ENCODE results near the gene MCF2. TPM values are rescaled to one million over a fixed set of nuclear protein-coding genes. Genes with fewer than 3 reads are reported as not detected.

The MCF2 gene
- total and polyA plus RNA-seq, 2 of the 8 experiments (the other 6 are each of a cell fraction or from before 2014, with no cell fraction given) = 0.30 to 0.71 TPM

GRCh38 chrX:139680356-139680755 lies 27.6 kb downstream of the MCF2 start:
- H2BK12ac ChIP-seq (ENCODE audit: low read depth, low read length) = no peak overlapping the region
- H3K9ac ChIP-seq (replicated peaks in 1 of 4; ENCODE audit: extremely low read depth in 1 of 4, low read depth in 3 of 4, low read length in 3 of 4) = no peak overlapping the region
- DNase-seq (ENCODE audit: low read depth in 1 of 2, low spot score in 2 of 2) = no peak
- H4K91ac ChIP-seq (replicated peaks; ENCODE audit: insufficient read length, low read length) = no peak overlapping the region
- no peaks in the 10 kb centered on the region for H3K27me3 ChIP-seq (replicated peaks in 1 of 4; ENCODE audit: control insufficient read depth in 3 of 4, extremely low read depth in 1 of 4, insufficient read depth in 3 of 4, low read length in 3 of 4)
- no peaks in the 10 kb centered on the region for H3K23me2 ChIP-seq (ENCODE audit: low read depth, low read length)
- no peak overlapping the region for H3K23ac ChIP-seq (ENCODE audit: insufficient read length)
- H2BK20ac ChIP-seq (ENCODE audit: low read length) = no peak overlapping the region
- H3K79me1 ChIP-seq (ENCODE audit: low read depth, low read length) = no peaks in the 10 kb centered on the region
- H2BK120ac ChIP-seq (replicated peaks; ENCODE audit: low read depth, low read length) = no peak overlapping the region
- no peak overlapping the region for H3K14ac ChIP-seq (ENCODE audit: insufficient read length)
- no peak overlapping the region for H2BK5ac ChIP-seq (ENCODE audit: low read depth, low read length)
- no peaks in the 10 kb centered on the region for H3K4me1 ChIP-seq (replicated peaks in 1 of 4; ENCODE audit: control insufficient read depth in 3 of 4, insufficient read depth in 4 of 4, low read length in 3 of 4)
- H3K56ac ChIP-seq (replicated peaks; ENCODE audit: insufficient read length, low read depth, low read length) = no peak overlapping the region
- no peak overlapping the region for H4K5ac ChIP-seq (ENCODE audit: insufficient read length, low read depth, low read length)
- no peaks in the 10 kb centered on the region for H3K79me2 ChIP-seq (ENCODE audit: control insufficient read depth in 1 of 2, insufficient read depth in 2 of 2, low read length in 2 of 2)
- H4K8ac ChIP-seq (ENCODE audit: extremely low read depth, insufficient read depth, low read length) = no peak overlapping the region
- TF ChIP-seq RNF2 (IDR thresholded peaks at IDR 0.05; ENCODE audit: borderline replicate concordance, low read depth, low read length, missing control alignments, poor library complexity, severe bottlenecking) = no peak
- no peak overlapping the region for H3K4me3 ChIP-seq (ENCODE audit: extremely low read depth in 1 of 4, insufficient read depth in 2 of 4, low read depth in 3 of 4, low read length in 4 of 4)
- H3K4me2 ChIP-seq (ENCODE audit: insufficient read depth in 1 of 2, low read depth in 2 of 2, low read length in 2 of 2) = no peak overlapping the region
- 77% methylated on average over 2 of the region's 3 CpGs; no CpG with 5 or more reads in 1 of the 2 experiments for WGBS, 2 experiments (ENCODE audit: extremely low coverage in 1 of 2, insufficient coverage in 1 of 2, insufficient read length in 1 of 2, insufficient replicate concordance in 2 of 2, low coverage in 1 of 2, low lambda C conversion rate in 2 of 2, missing lambda C conversion rate in 1 of 2)
- H2BK15ac ChIP-seq (ENCODE audit: low read length) = no peak overlapping the region
- no peak overlapping the region for H3K18ac ChIP-seq (ENCODE audit: extremely low read depth, low read length)
- POLR2A ChIA-PET (ENCODE audit: partially characterized antibody) = no interaction called here
- H4K20me1 ChIP-seq (replicated peaks in 1 of 2; ENCODE audit: control insufficient read depth in 1 of 2, insufficient read depth in 2 of 2, low read length in 2 of 2) = no peaks in the 10 kb centered on the region
- H3K4ac ChIP-seq (replicated peaks; ENCODE audit: insufficient read length, low read depth, low read length) = no peak overlapping the region
- FAIRE-seq = no peak
- H3K36me3 ChIP-seq (ENCODE audit: control insufficient read depth in 2 of 4, insufficient read depth in 4 of 4, low read length in 3 of 4) = no peaks in the 10 kb centered on the region
- CTCF ChIA-PET (ENCODE audit: partially characterized antibody) = no interaction called here
- H2AFZ ChIP-seq (ENCODE audit: low read length) = no peak overlapping the region
- no peak overlapping the region for H2AK5ac ChIP-seq (ENCODE audit: low read depth, low read length)
- H3K27ac ChIP-seq (ENCODE audit: low read depth, low read length) = no peak overlapping the region
- H3K9me3 ChIP-seq (ENCODE audit: insufficient read depth in 2 of 2, low read depth in 1 of 2, low read length in 1 of 2) = no peaks in the 10 kb centered on the region
